Fibroblast of pulmonary artery (primary cell): Measurements from ENCODE around the gene CCDC171.
A peak's percentile ranks its signal among the peaks of the same experiment; 100 is the strongest.

Experiments used
- DNase-seq: peaks from one replicate; pipeline ENCODE4 v3.0.0-alpha.2; 2010; ENCODE audit warnings: low read depth
- H3K4me3 ChIP-seq: replicated peaks from 2 replicates; pipeline ENCODE4 v1.5.1; 2011; ENCODE audit warnings: low read depth, mild to moderate bottlenecking, control low read depth, low read length, moderate library complexity
- TF ChIP-seq, protein P1 (sequence below): IDR thresholded peaks from 2 replicates; pipeline ENCODE4 v1.5.1; 2011; ENCODE audit warnings: mild to moderate bottlenecking, control low read depth, low read length, inconsistent platforms; ENCODE audit errors: missing control alignments

CCDC171 gene

DNA sequence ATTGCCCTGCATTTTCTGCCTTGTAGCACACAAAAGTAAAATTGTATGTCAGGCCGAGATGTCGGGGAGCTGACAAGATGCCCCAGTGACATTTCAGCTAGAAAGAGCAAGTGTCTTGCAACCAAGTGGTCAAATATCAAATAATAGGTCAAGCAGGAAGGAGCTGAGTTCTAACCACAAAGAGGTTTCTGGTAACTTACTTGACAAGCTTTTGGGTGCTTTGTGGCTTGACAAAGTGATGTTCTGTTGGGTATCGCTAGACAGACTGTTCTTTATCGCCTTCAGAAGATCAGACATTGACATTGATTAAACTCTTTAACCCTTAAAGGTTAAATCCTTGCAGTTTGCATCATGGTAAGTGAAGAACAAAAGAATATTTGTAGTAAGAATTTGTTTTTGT lies 419.9 kb downstream of the CCDC171 start:
- no peak for DNase-seq
- no peak overlapping the region for H3K4me3 ChIP-seq
- TF ChIP-seq, protein P1, sequence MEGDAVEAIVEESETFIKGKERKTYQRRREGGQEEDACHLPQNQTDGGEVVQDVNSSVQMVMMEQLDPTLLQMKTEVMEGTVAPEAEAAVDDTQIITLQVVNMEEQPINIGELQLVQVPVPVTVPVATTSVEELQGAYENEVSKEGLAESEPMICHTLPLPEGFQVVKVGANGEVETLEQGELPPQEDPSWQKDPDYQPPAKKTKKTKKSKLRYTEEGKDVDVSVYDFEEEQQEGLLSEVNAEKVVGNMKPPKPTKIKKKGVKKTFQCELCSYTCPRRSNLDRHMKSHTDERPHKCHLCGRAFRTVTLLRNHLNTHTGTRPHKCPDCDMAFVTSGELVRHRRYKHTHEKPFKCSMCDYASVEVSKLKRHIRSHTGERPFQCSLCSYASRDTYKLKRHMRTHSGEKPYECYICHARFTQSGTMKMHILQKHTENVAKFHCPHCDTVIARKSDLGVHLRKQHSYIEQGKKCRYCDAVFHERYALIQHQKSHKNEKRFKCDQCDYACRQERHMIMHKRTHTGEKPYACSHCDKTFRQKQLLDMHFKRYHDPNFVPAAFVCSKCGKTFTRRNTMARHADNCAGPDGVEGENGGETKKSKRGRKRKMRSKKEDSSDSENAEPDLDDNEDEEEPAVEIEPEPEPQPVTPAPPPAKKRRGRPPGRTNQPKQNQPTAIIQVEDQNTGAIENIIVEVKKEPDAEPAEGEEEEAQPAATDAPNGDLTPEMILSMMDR, result no peak

DNA sequence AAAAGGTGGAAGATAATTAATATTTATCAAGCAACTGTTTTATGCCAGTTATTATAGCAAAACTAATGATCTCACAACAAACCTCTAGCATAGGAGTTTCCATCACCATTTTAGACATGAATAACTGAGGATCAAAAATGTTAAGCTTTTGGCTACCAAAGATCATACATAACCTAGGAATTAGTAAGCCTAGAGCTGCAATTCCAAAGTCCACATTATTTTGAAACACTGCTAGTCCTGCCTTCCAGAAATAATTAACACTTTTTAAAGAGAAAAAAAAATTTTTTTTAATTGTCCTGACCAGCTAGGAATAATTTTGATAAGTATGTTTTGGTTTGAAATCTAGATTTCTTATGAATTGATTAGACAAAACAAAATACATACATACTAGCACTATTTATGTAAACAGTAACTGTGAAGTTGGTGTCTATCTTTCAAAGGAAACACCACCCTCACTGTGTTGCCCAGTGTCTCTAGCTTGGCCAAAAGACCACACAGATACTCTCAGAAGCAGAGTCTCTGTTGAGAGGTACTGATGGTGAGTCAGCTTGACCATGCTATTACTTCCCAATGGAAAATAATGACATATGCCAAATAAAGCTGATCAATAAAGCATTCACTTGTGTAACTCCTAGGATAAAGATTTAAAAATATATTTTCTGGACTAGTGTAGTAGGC lies 422.4 kb downstream of the CCDC171 start:
- no peak overlapping the region for H3K4me3 ChIP-seq
- DNase-seq, result no peak
- TF ChIP-seq, protein P1, result no peak

DNA sequence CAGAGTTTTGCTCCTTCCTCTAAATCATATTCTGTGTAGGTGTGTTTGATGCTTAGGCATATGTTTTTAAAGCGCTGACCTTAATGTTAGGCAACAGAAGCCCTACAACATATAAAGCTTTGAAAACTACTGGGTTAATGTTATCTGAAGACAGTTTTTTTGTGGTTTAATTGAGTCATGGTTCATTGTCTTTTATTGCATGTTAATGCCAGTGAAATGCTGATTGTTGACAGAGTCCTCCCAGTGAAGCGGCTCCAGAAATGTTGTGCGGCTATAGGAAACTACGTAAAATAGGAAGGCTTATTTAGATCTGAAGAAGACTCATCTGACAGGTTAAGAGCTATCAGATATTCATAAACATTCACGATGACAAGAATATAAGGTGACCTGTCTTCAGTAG lies 424.6 kb downstream of the CCDC171 start:
- peak; percentile 34 for DNase-seq
- no peak overlapping the region for H3K4me3 ChIP-seq
- TF ChIP-seq, protein P1, result no peak

DNA sequence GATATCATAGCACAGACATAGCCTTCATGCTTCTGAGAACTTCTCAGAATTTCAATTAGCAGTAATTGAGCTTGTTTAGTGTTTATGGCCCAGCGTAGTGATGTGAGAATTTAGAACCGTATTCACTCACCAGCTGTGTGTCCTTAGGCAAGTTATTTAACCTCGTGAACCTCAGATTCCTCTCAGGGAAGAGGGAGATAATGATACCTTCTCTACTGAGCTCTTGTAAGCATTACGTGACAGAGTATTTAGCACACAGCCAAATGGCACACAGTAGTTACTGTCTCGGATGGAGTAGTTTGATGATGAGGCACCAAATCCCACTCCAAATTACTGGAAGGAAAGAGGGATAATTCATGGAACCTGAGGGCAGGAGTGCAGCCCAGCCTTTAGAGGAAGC lies 429.3 kb downstream of the CCDC171 start:
- no peak for DNase-seq
- TF ChIP-seq, protein P1, result no peak
- H3K4me3 ChIP-seq, result no peak overlapping the region

DNA sequence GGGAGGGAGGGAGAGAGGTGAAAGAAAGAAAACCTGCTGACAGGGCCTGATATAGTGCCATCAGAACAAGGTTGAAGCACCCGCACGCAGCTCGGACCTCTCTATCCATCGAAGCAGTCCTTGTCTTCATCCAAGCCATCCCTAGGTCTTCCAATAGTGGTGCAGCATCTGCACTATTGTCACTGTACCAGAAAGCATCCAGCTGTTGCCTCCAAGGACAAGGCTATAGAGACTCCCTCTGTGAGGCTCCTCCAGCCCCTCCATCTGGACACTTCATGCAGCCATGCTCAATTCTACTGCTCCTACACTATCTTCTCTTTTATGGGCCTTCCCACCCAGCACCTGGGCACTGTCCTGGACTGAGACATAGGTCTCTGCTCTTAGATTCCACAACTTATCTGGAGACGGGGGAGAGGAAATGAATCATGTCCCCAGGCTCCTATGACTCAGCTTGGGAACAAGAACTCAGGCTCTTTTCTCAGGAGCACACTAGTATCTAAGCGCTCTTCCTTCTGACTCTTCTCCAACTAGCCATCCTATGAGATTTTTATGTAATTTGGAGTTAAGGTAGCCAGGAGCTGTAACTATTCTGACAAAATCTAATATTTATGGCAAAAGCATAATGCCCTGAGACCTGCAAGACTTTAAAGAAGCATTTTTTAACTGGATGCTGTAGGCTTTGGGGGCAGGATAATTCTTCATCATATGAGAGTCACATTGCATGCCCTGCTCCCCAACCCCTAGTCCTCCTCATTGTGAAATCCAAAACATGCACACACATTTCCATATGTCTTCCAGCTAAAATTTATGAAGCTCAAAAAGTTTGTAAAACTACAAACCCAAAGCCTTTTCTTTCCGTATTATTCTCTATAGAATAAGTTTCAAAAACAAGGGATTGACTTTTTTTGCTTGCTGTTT lies 446.8 kb downstream of the CCDC171 start:
- no peak overlapping the region for H3K4me3 ChIP-seq
- peak; percentile 91 for DNase-seq
- TF ChIP-seq, protein P1, result no peak

DNA sequence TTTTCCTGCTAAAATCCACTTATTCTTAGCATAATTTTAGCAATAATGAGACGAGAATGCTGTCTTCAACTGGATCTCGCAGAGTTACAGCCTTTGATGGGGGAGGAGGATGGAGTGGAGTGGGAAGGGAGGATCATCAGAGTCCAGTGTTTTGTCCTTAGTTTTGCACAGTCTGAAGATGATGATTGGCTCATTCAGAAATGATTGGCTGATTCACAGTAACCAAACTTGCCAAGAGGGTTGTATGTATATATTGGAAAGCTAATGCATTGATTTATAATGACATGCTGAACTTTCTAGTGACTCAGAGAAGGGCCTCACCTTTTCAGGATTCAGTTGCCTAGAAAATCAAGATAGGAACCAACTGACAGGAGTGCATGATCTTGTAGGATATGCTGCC lies 448.0 kb downstream of the CCDC171 start:
- no peak for DNase-seq
- no peak overlapping the region for H3K4me3 ChIP-seq
- TF ChIP-seq, protein P1, result no peak
